Retinal pigment epithelial cell (primary cell): ENCODE results near the gene TBCD.

ENCODE experiments used
- DNase-seq: peaks from one replicate; pipeline ENCODE4 v3.0.0-alpha.2; 2010; ENCODE audit warnings: low read depth
- H3K4me3 ChIP-seq: 2 replicates; pipeline ENCODE4 v1.5.1; 2011; ENCODE audit warnings: mild to moderate bottlenecking, low read length, control low read depth, moderate library complexity
- CTCF ChIP-seq: conservative IDR thresholded peaks from 2 replicates; pipeline ENCODE4 v1.5.1; 2011; ENCODE audit warnings: low read depth, low read length, control low read depth, inconsistent platforms

TBCD gene

GRCh38 chr17:82808921-82809905, 57.3 kb downstream of the TBCD start:
- no peak for TF ChIP-seq CTCF
- no peak for DNase-seq
- H3K4me3 ChIP-seq, result no peak overlapping the region

GRCh38 chr17:82810644-82811430, 59.0 kb downstream of the TBCD start:
- DNase-seq, result no peak
- no peak overlapping the region for H3K4me3 ChIP-seq

GRCh38 chr17:82812058-82812457, 60.2 kb downstream of the TBCD start:
- TF ChIP-seq CTCF, result no peak
- H3K4me3 ChIP-seq, result no peak overlapping the region
- no peak for DNase-seq

More at GRCh38 chr17:82810644-82811430, 59.0 kb downstream of the TBCD start:
- no peak for TF ChIP-seq CTCF

GRCh38 chr17:82812601-82813000, 60.7 kb downstream of the TBCD start:
- H3K4me3 ChIP-seq, result no peak overlapping the region
- DNase-seq, result no peak
- no peak for TF ChIP-seq CTCF

- no peak for TF ChIP-seq CTCF
- H3K4me3 ChIP-seq, result no peak overlapping the region
- no peak for DNase-seq
Measured at GRCh38 chr17:82813299-82814051, 61.6 kb downstream of the TBCD start.

GRCh38 chr17:82814834-82815233, 63.0 kb downstream of the TBCD start:
- no peak for DNase-seq
- H3K4me3 ChIP-seq, result no peak overlapping the region
- no peak for TF ChIP-seq CTCF
